HepG2 (cell line): ENCODE measurements around the gene LAMC3. TPM values are rescaled to one million over a fixed set of nuclear protein-coding genes. Genes with fewer than 3 reads are reported as not detected.

Experiments
- ATAC-seq: fragments of 200-7000 bp; cut with Tn5 transposase; 3 replicates; pipeline ENCODE4 v1.9.1; 2020; ENCODE audit warnings: mild to moderate bottlenecking, moderate library complexity
- Bru-seq: library from RNA; stranded (reverse); fragments of 400-500 nt; gene quantifications from one replicate; lab custom pipeline; 2021; lab: Mats Ljungman, UMichigan
- BruChase-seq, 2 experiments: library from RNA; stranded (reverse); fragments of 400-500 nt; gene quantifications; one replicate each; lab custom pipeline; 2021; lab: Mats Ljungman, UMichigan
- BruUV-seq: library from RNA; stranded (reverse); fragments of 400-500 nt; replicated peaks from 2 replicates; lab custom pipeline; 2021; lab: Mats Ljungman, UMichigan
- CTCF ChIA-PET: fragments of 300-600 bp; formaldehyde crosslinking; extraction: SDS; loops from one replicate; lab custom pipeline; 2021; ENCODE audit warnings: low total read pairs, inconsistent platforms, low intra/inter-chr PET ratio; lab: Yijun Ruan, JAX
- POLR2A ChIA-PET: fragments of 350-600 bp; sonication (Branson Sonifier 250); formaldehyde crosslinking; loops from one replicate; lab custom pipeline; 2020; ENCODE audit warnings: antibody characterized with exemption, inconsistent platforms; lab: Yijun Ruan, JAX
- DNase-seq: peaks from one replicate; pipeline ENCODE4 v3.0.0-alpha.2; 2015; ENCODE audit warnings: low spot score
- FAIRE-seq: peaks from 3 replicates; lab custom pipeline; 2011; peaks lifted over from hg19 to GRCh38; lab: Jason Lieb, UNC
- H2AFZ ChIP-seq: one replicate; pipeline ENCODE4 v1.6.1; 2011; ENCODE audit warnings: low read length, inconsistent platforms
- H3K27ac ChIP-seq: fragments of 300-600 bp; 3 replicates; pipeline ENCODE4 v1.8.0; 2011; ENCODE audit warnings: mixed run types, mild to moderate bottlenecking, mixed read lengths, low read length, inconsistent platforms; ENCODE audit not compliant: insufficient read depth; ENCODE audit errors: extremely low read length
- H3K27me3 ChIP-seq, 2 experiments: fragments of 200-600 bp in 1 of 2; 2 replicates in 1 of 2; 3 replicates in 1 of 2; pipeline versions ENCODE4 v1.6.0 to v1.8.0; 2011; ENCODE audit warnings: low read length in 2 of 2, mild to moderate bottlenecking in 2 of 2, moderate library complexity in 2 of 2, inconsistent platforms in 1 of 2; ENCODE audit not compliant: insufficient read depth in 2 of 2, control insufficient read depth in 1 of 2
- H3K36me3 ChIP-seq, 2 experiments: fragments of 200-600 bp in 1 of 2; replicated peaks in 1 of 2; 2 replicates in 1 of 2; 3 replicates in 1 of 2; pipeline versions ENCODE4 v1.5.1 to v1.8.0; 2011; ENCODE audit warnings: low read length in 2 of 2, inconsistent platforms in 1 of 2; ENCODE audit not compliant: insufficient read depth in 2 of 2, control insufficient read depth in 1 of 2
- H3K4me1 ChIP-seq: 2 replicates; pipeline ENCODE4 v1.5.1; 2012; ENCODE audit warnings: low read length, inconsistent platforms; ENCODE audit not compliant: insufficient read depth
- H3K4me2 ChIP-seq: 2 replicates; pipeline ENCODE4 v1.6.0; 2011; ENCODE audit warnings: low read depth, low read length, inconsistent platforms
- H3K4me3 ChIP-seq, 3 experiments: fragments of 200-600 bp in 1 of 3; sonication (generic), shearing (Covaris generic) in 1 of 3; replicated peaks in 1 of 3; 2 replicates each; pipeline ENCODE4 v1.5.1; 2011 to 2016; ENCODE audit warnings: low read length in 3 of 3, inconsistent platforms in 2 of 3, low read depth in 2 of 3, mild to moderate bottlenecking in 2 of 3, control low read depth in 1 of 3, mixed read lengths in 1 of 3; ENCODE audit not compliant: insufficient read depth in 1 of 3
- H3K79me2 ChIP-seq: one replicate; pipeline ENCODE4 v1.6.1; 2011; ENCODE audit warnings: low read length, inconsistent platforms; ENCODE audit not compliant: insufficient read depth
- H3K9ac ChIP-seq: 2 replicates; pipeline ENCODE4 v1.6.0; 2011; ENCODE audit warnings: mild to moderate bottlenecking, low read depth, low read length, inconsistent platforms; ENCODE audit not compliant: insufficient read depth
- H3K9me3 ChIP-seq: 2 replicates; pipeline ENCODE4 v1.5.1; 2012; ENCODE audit warnings: mild to moderate bottlenecking, low read length
- H4K20me1 ChIP-seq: 2 replicates; pipeline ENCODE4 v1.6.0; 2011; ENCODE audit warnings: inconsistent platforms, mild to moderate bottlenecking, low read length, moderate library complexity; ENCODE audit not compliant: insufficient read depth
- ARNT2 ChIP-seq: sonication (generic); formaldehyde crosslinking; IDR thresholded peaks from 2 replicates; pipeline ENCODE4 v1.8.0; 2022; ENCODE audit warnings: mild to moderate bottlenecking, low read depth, missing genetic modification reagents, moderate library complexity
- CTCF ChIP-seq: sonication (generic); formaldehyde crosslinking; IDR thresholded peaks from 2 replicates; pipeline ENCODE4 v1.5.0; 2020; ENCODE audit warnings: mild to moderate bottlenecking, missing genetic modification reagents, moderate library complexity
- PATZ1 ChIP-seq: sonication (generic); formaldehyde crosslinking; IDR thresholded peaks from 2 replicates; pipeline ENCODE4 v1.4.0; 2020; ENCODE audit warnings: missing genetic modification reagents
- SIX1 ChIP-seq: sonication (generic); formaldehyde crosslinking; IDR thresholded peaks from 2 replicates; pipeline ENCODE4 v1.4.0; 2020; ENCODE audit warnings: missing genetic modification reagents, borderline replicate concordance
- ZFY ChIP-seq: sonication (generic); formaldehyde crosslinking; IDR thresholded peaks from 2 replicates; pipeline ENCODE4 v1.4.0; 2020; ENCODE audit warnings: missing genetic modification reagents
- ZNF143 ChIP-seq: sonication (generic); formaldehyde crosslinking; IDR thresholded peaks from 2 replicates; pipeline ENCODE4 v1.4.0; 2020; ENCODE audit warnings: missing genetic modification reagents
- ZNF629 ChIP-seq: sonication (generic); formaldehyde crosslinking; conservative IDR thresholded peaks from 2 replicates; pipeline ENCODE4 v1.5.0; 2020; ENCODE audit warnings: missing genetic modification reagents
- ZNF687 ChIP-seq: sonication (generic); formaldehyde crosslinking; IDR thresholded peaks from 2 replicates; pipeline ENCODE4 v1.5.1; 2020; ENCODE audit warnings: mild to moderate bottlenecking, missing genetic modification reagents, moderate library complexity
- WGBS: methylation state at CpG from one replicate; pipeline ENCODE4 v1.1.6; 2017; ENCODE audit warnings: low lambda C conversion rate; 5-methylcytosine and 5-hydroxymethylcytosine counted together
- in situ Hi-C: cut with HindIII; loops from 2 replicates; pipeline ENCODE4 v1.10.0; 2017; ENCODE audit warnings: low pct_unique_long_range_greater_than_20kb; ENCODE audit not compliant: extremely low pct_ligation_motif_present
- intact Hi-C: fragments of 100-400 bp; cut with micrococcal nuclease; formaldehyde crosslinking; loops from one replicate; pipeline ENCODE4 v1.10.0; 2022; ENCODE audit not compliant: unreplicated experiment
- long read RNA-seq, 2 experiments: library from RNA in 1 of 2; library from polyadenylated mRNA in 1 of 2; stranded (forward) in 1 of 2; unstranded in 1 of 2; transcript quantifications; one replicate each; pipeline ENCODE4 v2.0.0, GENCODE V29; 2019 to 2022
- polyA minus RNA-seq, 3 experiments: library from RNA; depleted of rRNA, polyadenylated mRNA; stranded (reverse); fragments of >200 nt; gene quantifications; 2 replicates each; pipeline ENCODE4 v1.2.3, GENCODE V29; 2011; ENCODE audit warnings: low replicate concordance in 1 of 3
- polyA plus RNA-seq, 8 experiments: library from polyadenylated mRNA; depleted of rRNA in 3 of 8; stranded (reverse) in 7 of 8; unstranded in 1 of 8; fragments of >200 nt; fragmentation: Illumina TruSeq in 4 of 8; extraction: Trizol in 4 of 8; gene quantifications; 2 replicates each; pipeline versions ENCODE4 v1.2.1 to v1.2.3, GENCODE V29; 2011 to 2016; ENCODE audit warnings: low read depth in 4 of 8, missing spikeins in 1 of 8, mixed read lengths in 1 of 8; ENCODE audit not compliant: insufficient read depth in 1 of 8
- total RNA-seq, 5 experiments: library from RNA; depleted of rRNA; stranded (reverse); fragments of >200 nt; fragmentation: Illumina TruSeq; extraction: Trizol; gene quantifications; 2 replicates each; pipeline ENCODE4 v1.2.3, GENCODE V29; 2016; ENCODE audit warnings: low read depth in 1 of 5

LAMC3 gene
- 0.07 TPM in 1 of 2 replicates, not detected in the other for total RNA-seq (2016; rRNA removed; fragmentation: Illumina TruSeq; extraction: Trizol)
- not detected in 2 replicates for total RNA-seq (2016; cell fraction: cytosol; rRNA removed; fragmentation: Illumina TruSeq; extraction: Trizol; ENCODE audit: low read depth)
- 0.06 TPM in 1 of 2 replicates, not detected in the other for total RNA-seq (2016; cell fraction: insoluble cytoplasmic fraction; rRNA removed; fragmentation: Illumina TruSeq; extraction: Trizol)
- total RNA-seq (2016; cell fraction: membrane; rRNA removed; fragmentation: Illumina TruSeq; extraction: Trizol) = 0.03 TPM in 1 of 2 replicates, not detected in the other
- total RNA-seq (2016; cell fraction: nucleus; rRNA removed; fragmentation: Illumina TruSeq; extraction: Trizol) = 0.12 TPM in 1 of 2 replicates, not detected in the other
- 0.57 TPM in 2 replicates for polyA plus RNA-seq (2011; rRNA removed)
- polyA plus RNA-seq (2011; cell fraction: cytosol; rRNA removed) = 0.14 and 0.39 TPM in 2 replicates
- polyA plus RNA-seq (2011; cell fraction: nucleus; rRNA removed) = 0.64 and 1.6 TPM in 2 replicates
- 0.33 and 0.35 TPM in 2 replicates for polyA plus RNA-seq (2012)
- polyA plus RNA-seq (2016; cell fraction: cytosol; fragmentation: Illumina TruSeq; extraction: Trizol; ENCODE audit: low read depth) = not detected in 2 replicates
- 0.04 TPM in 1 of 2 replicates, not detected in the other for polyA plus RNA-seq (2016; cell fraction: insoluble cytoplasmic fraction; fragmentation: Illumina TruSeq; extraction: Trizol; ENCODE audit: low read depth)
- polyA plus RNA-seq (2016; cell fraction: membrane; fragmentation: Illumina TruSeq; extraction: Trizol; ENCODE audit: low read depth) = 0.06 TPM in 1 of 2 replicates, not detected in the other
- 0.48 TPM in 1 of 2 replicates, not detected in the other for polyA plus RNA-seq (2016; cell fraction: nucleus; fragmentation: Illumina TruSeq; extraction: Trizol; ENCODE audit: insufficient read depth, low read depth)
- polyA minus RNA-seq (2011; rRNA and poly(A)+ RNA removed; ENCODE audit: low replicate concordance) = 0.24 and 0.58 TPM in 2 replicates
- polyA minus RNA-seq (2011; cell fraction: cytosol; rRNA and poly(A)+ RNA removed) = 0.18 and 0.89 TPM in 2 replicates
- polyA minus RNA-seq (2011; cell fraction: nucleus; rRNA and poly(A)+ RNA removed) = 0.62 TPM in 1 of 2 replicates, not detected in the other
- Bru-seq, nascent RNA = percentile 10 among the genes with signal in this experiment
- BruChase-seq, experiment 1, labeled RNA remaining after a 6-hour chase = percentile 2 among the genes with signal in this experiment
- percentile 6 among the genes with signal in this experiment for BruChase-seq, experiment 2, labeled RNA remaining after a 2-hour chase
- long read RNA-seq, experiment 1, partial matches to known transcripts = 1 of 2 reads
- long read RNA-seq, experiment 1, other reads (novel, unspliced or antisense) = 1 of 2 reads
- long read RNA-seq, experiment 2, partial matches to known transcripts = 2 of 2 reads
- long read RNA-seq, experiment 2, other reads (novel, unspliced or antisense) = 0 of 2 reads

- no peak for DNase-seq
- no peaks in the 10 kb centered on the region for H3K9me3 ChIP-seq
- BruUV-seq = no TSS peak
- TF ChIP-seq ZFY = 0 out of 2 replicates have a peak, but pooled peaks have one; percentile 15
- peak; percentile 52 for TF ChIP-seq ZNF687
- TF ChIP-seq CTCF (CRISPR knock-in tag) = peak; percentile 41
- TF ChIP-seq PATZ1 (CRISPR knock-in tag) = peak; percentile 70
- 0 out of 2 replicates have a peak, but pooled peaks have one; percentile 42 for TF ChIP-seq ARNT2 (CRISPR knock-in tag)
- no peak for TF ChIP-seq ZNF143 (CRISPR knock-in tag)
- peak; percentile 78 for TF ChIP-seq ZNF629
- no peak for TF ChIP-seq SIX1 (CRISPR knock-in tag)
These were observed at the start of gene LAMC3 for GRCh38 chr9:131008909-131009618. Gene LAMC3 (plus strand): TSS chr9:131009174. CDS start chr9:131009215, 41 bp downstream.

More at GRCh38 chr9:131008909-131009618, at the start of gene LAMC3:
- peaks cover 22% of the 10 kb centered on the region for H3K4me1 ChIP-seq
- H3K79me2 ChIP-seq = no peaks in the 10 kb centered on the region
- POLR2A ChIA-PET = no interaction called here
- no peak within 1 kb of the TSS for H3K27ac ChIP-seq
- H3K27me3 ChIP-seq = peaks cover 13 to 62% of the 10 kb centered on the region in 2 experiments
- ATAC-seq = peak; percentile 29
- H4K20me1 ChIP-seq = no peaks in the 10 kb centered on the region
- in situ Hi-C loops = no loop called here
- H2AFZ ChIP-seq = no peak within 1 kb of the TSS
- no peak within 1 kb of the TSS for H3K9ac ChIP-seq
- H3K36me3 ChIP-seq = no peaks in the 10 kb centered on the region
- peak within 1 kb of the TSS; percentile 57; the same call in 1 of the 2 replicates for H3K4me2 ChIP-seq
- CTCF ChIA-PET = no interaction called here
- H3K4me3 ChIP-seq = peak within 1 kb of the TSS in 1 of 3 experiments; percentile 23; a peak in 1 of 6 replicates
- FAIRE-seq = no peak
- intact Hi-C loops = loop anchor here (5.0 kb wide), 1 partner anchor 38 kb away; no protein-coding TSS in a partner anchor
- WGBS = 46% methylated on average over 14 of the region's 88 CpGs
